ENCODE results near the gene RASAL2. TPM values are rescaled to one million over a fixed set of nuclear protein-coding genes. Genes with fewer than 3 reads are reported as not detected.
"Not testable (repeated sequence)": the region's sequence is repeated elsewhere in the genome, so short reads cannot be mapped to it uniquely, and the experiment has no call there.

Gene RASAL2
- total RNA-seq, 1 donor from 2014 or later: 18.3 TPM

DNA sequence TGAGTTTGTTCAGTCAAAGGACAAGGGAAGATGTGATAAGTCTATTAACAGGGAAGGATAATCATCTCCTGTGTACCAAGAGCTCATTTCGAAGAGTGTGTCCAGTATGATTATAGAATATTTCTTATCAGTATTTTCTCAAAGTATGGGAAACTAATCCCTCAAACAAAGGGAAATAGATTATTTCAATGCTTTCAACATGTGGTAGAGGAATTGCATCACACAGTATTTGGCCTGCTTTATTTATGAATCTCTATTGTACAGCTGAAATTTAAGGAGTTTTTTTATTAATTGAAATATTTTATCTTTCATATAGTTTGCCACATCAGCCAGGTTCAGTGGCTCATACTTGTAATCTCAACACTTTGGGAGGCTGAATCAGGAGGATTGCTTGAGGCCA lies 251.9 kb downstream of the RASAL2 start:
- Histone ChIP-seq H3K4me3 (no peak overlapping the region), H3K79me2 (ENCODE audit: low read depth) (peaks cover 23% of the 10 kb centered on the region), H3K36me3 (no peaks in the 10 kb centered on the region), H3F3A (ENCODE audit: low read depth) (peaks cover 3% of the 10 kb centered on the region), H3K4me1 (peaks cover 39% of the 10 kb centered on the region), H3K27ac (no peak overlapping the region), H3K4me2 (no peak overlapping the region), H3K9me3 (ENCODE audit: low read depth) (no peaks in the 10 kb centered on the region), H2AFZ (replicated peaks) (no peak overlapping the region), H4K20me1 (ENCODE audit: low read depth) (no peaks in the 10 kb centered on the region), H3K9ac (no peak overlapping the region), H3K27me3 (no peaks in the 10 kb centered on the region)
- no peak for DNase-seq (ENCODE audit: low spot score)
- Mint-ChIP-seq H3K27ac (peak overlapping the region; percentile 14), H3K9me3 (no peaks in the 10 kb centered on the region), H3K4me1 (peaks cover 42% of the 10 kb centered on the region), H3K27me3 (ENCODE audit: insufficient read depth, low read depth) (peaks cover 2% of the 10 kb centered on the region), H3K36me3 (no peaks in the 10 kb centered on the region), H3K4me3 (no peak overlapping the region)
- TF ChIP-seq EZH2 (IDR thresholded peaks at IDR 0.05): no peak
- no peak for TF ChIP-seq EZH2phosphoT487 (IDR thresholded peaks at IDR 0.05)

DNA sequence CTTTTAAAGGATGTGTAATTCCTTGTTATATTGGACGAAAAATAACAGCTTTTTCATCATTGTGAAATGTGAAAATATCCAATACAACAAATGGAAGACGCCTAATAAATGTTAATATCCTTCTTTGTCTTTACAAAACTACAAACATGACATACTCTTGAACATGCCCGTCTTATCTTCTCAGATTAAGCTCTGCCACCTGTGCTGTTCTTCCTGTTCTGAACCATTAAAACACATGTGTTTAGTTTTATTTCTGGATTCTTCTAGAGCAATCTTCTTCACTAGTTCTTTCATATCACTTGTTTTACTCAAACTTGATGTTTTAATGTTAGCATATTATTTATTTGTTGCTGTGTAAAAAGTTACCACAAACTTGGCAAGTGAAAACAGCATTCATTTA lies 255.9 kb downstream of the RASAL2 start:
- H2AFZ ChIP-seq (replicated peaks): no peak overlapping the region
- no peak overlapping the region for H3K9ac ChIP-seq
- H3K27ac Mint-ChIP-seq: no peak overlapping the region
- H3K27ac ChIP-seq: no peak overlapping the region
- no peaks in the 10 kb centered on the region for H3K36me3 Mint-ChIP-seq
- no peaks in the 10 kb centered on the region for H4K20me1 ChIP-seq (ENCODE audit: low read depth)
- no peaks in the 10 kb centered on the region for H3K36me3 ChIP-seq
- H3K27me3 Mint-ChIP-seq (ENCODE audit: insufficient read depth, low read depth): peaks cover 2% of the 10 kb centered on the region
- no peak overlapping the region for H3K4me3 ChIP-seq
- H3K9me3 Mint-ChIP-seq: no peaks in the 10 kb centered on the region
- H3K9me3 ChIP-seq (ENCODE audit: low read depth): no peaks in the 10 kb centered on the region
- H3F3A ChIP-seq (ENCODE audit: low read depth): no peaks in the 10 kb centered on the region
- TF ChIP-seq EZH2phosphoT487 (IDR thresholded peaks at IDR 0.05): no peak
- TF ChIP-seq EZH2 (IDR thresholded peaks at IDR 0.05): no peak
- TF ChIP-seq, protein P1, sequence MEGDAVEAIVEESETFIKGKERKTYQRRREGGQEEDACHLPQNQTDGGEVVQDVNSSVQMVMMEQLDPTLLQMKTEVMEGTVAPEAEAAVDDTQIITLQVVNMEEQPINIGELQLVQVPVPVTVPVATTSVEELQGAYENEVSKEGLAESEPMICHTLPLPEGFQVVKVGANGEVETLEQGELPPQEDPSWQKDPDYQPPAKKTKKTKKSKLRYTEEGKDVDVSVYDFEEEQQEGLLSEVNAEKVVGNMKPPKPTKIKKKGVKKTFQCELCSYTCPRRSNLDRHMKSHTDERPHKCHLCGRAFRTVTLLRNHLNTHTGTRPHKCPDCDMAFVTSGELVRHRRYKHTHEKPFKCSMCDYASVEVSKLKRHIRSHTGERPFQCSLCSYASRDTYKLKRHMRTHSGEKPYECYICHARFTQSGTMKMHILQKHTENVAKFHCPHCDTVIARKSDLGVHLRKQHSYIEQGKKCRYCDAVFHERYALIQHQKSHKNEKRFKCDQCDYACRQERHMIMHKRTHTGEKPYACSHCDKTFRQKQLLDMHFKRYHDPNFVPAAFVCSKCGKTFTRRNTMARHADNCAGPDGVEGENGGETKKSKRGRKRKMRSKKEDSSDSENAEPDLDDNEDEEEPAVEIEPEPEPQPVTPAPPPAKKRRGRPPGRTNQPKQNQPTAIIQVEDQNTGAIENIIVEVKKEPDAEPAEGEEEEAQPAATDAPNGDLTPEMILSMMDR (IDR thresholded peaks at IDR 0.05): no peak
- H3K79me2 ChIP-seq (ENCODE audit: low read depth): peaks cover 9% of the 10 kb centered on the region
- peaks cover 10% of the 10 kb centered on the region for H3K4me1 Mint-ChIP-seq
- no peak overlapping the region for H3K4me3 Mint-ChIP-seq
- DNase-seq (ENCODE audit: low spot score): no peak
- H3K4me1 ChIP-seq: peaks cover 6% of the 10 kb centered on the region
- H3K27me3 ChIP-seq: no peaks in the 10 kb centered on the region
- H3K4me2 ChIP-seq: no peak overlapping the region

DNA sequence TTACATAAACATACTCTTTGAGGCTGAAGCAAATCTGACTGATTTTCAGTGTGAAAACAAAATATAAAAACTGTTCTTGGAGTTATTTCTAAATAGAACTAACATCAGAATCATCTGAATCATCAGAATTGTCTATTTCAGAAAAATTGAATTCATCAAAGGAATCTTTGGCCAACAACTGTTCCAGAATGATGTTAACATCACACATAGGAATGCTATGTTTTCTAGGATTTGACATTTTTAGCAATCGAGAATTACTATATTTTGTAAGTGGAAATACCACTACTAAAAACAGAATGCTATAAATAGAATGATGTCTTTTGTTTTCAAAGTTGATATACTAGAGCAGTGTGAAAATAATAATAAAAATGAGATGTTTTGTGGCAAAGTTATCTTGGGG lies 258.0 kb downstream of the RASAL2 start:
- not testable (repeated sequence) for H3K4me3 ChIP-seq; H3K27me3 Mint-ChIP-seq (ENCODE audit: insufficient read depth, low read depth); DNase-seq (ENCODE audit: low spot score); H3K4me1 Mint-ChIP-seq; H3K9me3 Mint-ChIP-seq; H4K20me1 ChIP-seq (ENCODE audit: low read depth); H2AFZ ChIP-seq (replicated peaks); H3K36me3 Mint-ChIP-seq; H3F3A ChIP-seq (ENCODE audit: low read depth); H3K4me1 ChIP-seq; H3K4me2 ChIP-seq; H3K4me3 Mint-ChIP-seq; H3K27ac Mint-ChIP-seq; H3K27me3 ChIP-seq; H3K79me2 ChIP-seq (ENCODE audit: low read depth); H3K36me3 ChIP-seq; H3K9ac ChIP-seq; H3K9me3 ChIP-seq (ENCODE audit: low read depth); H3K27ac ChIP-seq

DNA sequence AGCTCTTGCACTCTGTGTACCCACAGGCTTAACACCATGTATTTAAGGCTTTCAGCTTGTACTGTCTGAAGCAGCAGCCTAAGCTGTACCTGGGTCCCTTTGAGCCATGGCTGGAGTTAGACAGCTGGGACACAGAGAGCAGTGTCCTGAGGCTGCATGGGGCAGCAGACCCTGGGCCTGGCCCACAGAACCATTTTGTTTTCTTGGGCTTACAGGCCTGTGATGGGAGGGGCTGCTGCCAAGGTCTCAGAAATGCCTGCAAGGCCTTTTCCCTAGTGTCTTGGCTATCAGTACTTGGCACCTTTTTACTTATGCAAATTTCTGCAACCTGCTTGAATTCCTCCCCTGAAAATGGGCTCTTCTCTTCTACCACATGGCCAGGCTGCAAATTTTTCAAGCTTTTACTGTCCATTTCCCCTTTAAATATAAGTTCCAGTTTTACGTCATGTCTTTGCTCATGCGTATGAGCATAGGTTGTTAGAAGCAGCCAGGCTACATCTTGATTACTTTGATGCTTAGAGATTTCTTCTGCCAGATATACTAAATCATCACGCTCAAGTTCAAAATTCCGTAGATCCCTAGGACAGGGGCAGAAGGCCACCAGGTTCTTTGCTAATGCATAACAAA lies 259.0 kb downstream of the RASAL2 start:
- no peak overlapping the region for H2AFZ ChIP-seq (replicated peaks)
- H3K4me3 Mint-ChIP-seq: no peak overlapping the region

More for the DNA sequence above, 259.0 kb downstream of the RASAL2 start:
- no peaks in the 10 kb centered on the region for H3K4me1 Mint-ChIP-seq
- Histone ChIP-seq H3K36me3 (no peaks in the 10 kb centered on the region), H3K79me2 (ENCODE audit: low read depth) (no peaks in the 10 kb centered on the region), H3K4me3 (no peak overlapping the region), H3K9ac (no peak overlapping the region), H3K9me3 (ENCODE audit: low read depth) (no peaks in the 10 kb centered on the region), H3K4me2 (no peak overlapping the region), H3K27ac (no peak overlapping the region), H3K27me3 (no peaks in the 10 kb centered on the region), H3F3A (ENCODE audit: low read depth) (no peaks in the 10 kb centered on the region), H4K20me1 (ENCODE audit: low read depth) (no peaks in the 10 kb centered on the region), H3K4me1 (no peaks in the 10 kb centered on the region)
- TF ChIP-seq EZH2phosphoT487 (IDR thresholded peaks at IDR 0.05) (no peak), EZH2 (IDR thresholded peaks at IDR 0.05) (no peak)
- TF ChIP-seq, protein P1 (IDR thresholded peaks at IDR 0.05): no peak
- no peak overlapping the region for H3K27ac Mint-ChIP-seq
- H3K27me3 Mint-ChIP-seq (ENCODE audit: insufficient read depth, low read depth): peaks cover 2% of the 10 kb centered on the region
- no peaks in the 10 kb centered on the region for H3K36me3 Mint-ChIP-seq
- no peak for DNase-seq (ENCODE audit: low spot score)
- no peaks in the 10 kb centered on the region for H3K9me3 Mint-ChIP-seq

All from neural progenitor cell (in vitro differentiated cells).